Measurements from ENCODE around the gene LDB2. TPM values are rescaled to one million over a fixed set of nuclear protein-coding genes. Genes with fewer than 3 reads are reported as not detected.

Gene LDB2
- total RNA-seq, 2 donors from 2014 or later, result 3.2 to 7.9 TPM

GRCh38 chr4:16461362-16461761, 437.1 kb downstream of the LDB2 start:
- Histone ChIP-seq H3K9ac (ENCODE audit: low read depth in 2 of 2, low read length in 2 of 2) (no peak overlapping the region), H3K4me1 (no peaks in the 10 kb centered on the region), H3K4me3 (no peak overlapping the region), H3K27ac (no peak overlapping the region), H3K36me3 (no peaks in the 10 kb centered on the region), H3K27me3 (no peaks in the 10 kb centered on the region), H3K9me3 (no peaks in the 10 kb centered on the region)
- TF ChIP-seq, protein P1, sequence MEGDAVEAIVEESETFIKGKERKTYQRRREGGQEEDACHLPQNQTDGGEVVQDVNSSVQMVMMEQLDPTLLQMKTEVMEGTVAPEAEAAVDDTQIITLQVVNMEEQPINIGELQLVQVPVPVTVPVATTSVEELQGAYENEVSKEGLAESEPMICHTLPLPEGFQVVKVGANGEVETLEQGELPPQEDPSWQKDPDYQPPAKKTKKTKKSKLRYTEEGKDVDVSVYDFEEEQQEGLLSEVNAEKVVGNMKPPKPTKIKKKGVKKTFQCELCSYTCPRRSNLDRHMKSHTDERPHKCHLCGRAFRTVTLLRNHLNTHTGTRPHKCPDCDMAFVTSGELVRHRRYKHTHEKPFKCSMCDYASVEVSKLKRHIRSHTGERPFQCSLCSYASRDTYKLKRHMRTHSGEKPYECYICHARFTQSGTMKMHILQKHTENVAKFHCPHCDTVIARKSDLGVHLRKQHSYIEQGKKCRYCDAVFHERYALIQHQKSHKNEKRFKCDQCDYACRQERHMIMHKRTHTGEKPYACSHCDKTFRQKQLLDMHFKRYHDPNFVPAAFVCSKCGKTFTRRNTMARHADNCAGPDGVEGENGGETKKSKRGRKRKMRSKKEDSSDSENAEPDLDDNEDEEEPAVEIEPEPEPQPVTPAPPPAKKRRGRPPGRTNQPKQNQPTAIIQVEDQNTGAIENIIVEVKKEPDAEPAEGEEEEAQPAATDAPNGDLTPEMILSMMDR (IDR thresholded peaks at IDR 0.05), result no peak
- no peak for DNase-seq
- intact Hi-C loops (cut with DNase I), result no loop called here

DNA sequence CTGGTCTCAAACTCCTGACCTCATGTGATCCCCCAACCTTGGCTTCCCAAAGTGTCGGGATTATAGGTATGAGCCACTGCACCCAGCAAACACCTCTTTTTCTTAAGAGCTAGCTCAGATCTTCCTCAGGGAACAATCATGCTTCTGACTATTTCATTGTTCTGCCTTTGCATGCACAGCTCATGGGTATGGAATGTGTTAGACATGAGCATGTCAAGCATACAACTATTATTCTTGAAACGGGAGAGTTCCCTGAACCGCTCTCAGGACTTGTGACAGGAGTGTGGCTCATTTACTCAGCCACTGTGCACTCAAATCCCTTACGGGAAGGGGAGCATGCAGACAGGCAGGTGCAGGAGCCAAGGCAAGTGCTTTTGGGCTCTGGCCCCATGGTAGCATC, 440.5 kb downstream of the LDB2 start:
- Histone ChIP-seq H3K9me3 (no peaks in the 10 kb centered on the region), H3K4me1 (no peaks in the 10 kb centered on the region), H3K9ac (ENCODE audit: low read depth in 2 of 2, low read length in 2 of 2) (no peak overlapping the region), H3K4me3 (no peak overlapping the region), H3K27me3 (no peaks in the 10 kb centered on the region), H3K27ac (no peak overlapping the region), H3K36me3 (no peaks in the 10 kb centered on the region)
- intact Hi-C loops (cut with DNase I), result no loop called here
- TF ChIP-seq, protein P1 (IDR thresholded peaks at IDR 0.05), result no peak
- DNase-seq, result no peak

Data from colonic mucosa (tissue), 4 donors.